Raji (cell line): Measurements from ENCODE around the gene MRPL55.
A peak's percentile ranks its signal among the peaks of the same experiment; 100 is the strongest.

Experiments used
- POLR2A ChIP-seq: IDR thresholded peaks from 2 replicates; pipeline ENCODE4 v1.6.1; 2011; ENCODE audit warnings: low read depth, low read length, control low read depth; ENCODE audit not compliant: insufficient read depth

MRPL55 gene

DNA sequence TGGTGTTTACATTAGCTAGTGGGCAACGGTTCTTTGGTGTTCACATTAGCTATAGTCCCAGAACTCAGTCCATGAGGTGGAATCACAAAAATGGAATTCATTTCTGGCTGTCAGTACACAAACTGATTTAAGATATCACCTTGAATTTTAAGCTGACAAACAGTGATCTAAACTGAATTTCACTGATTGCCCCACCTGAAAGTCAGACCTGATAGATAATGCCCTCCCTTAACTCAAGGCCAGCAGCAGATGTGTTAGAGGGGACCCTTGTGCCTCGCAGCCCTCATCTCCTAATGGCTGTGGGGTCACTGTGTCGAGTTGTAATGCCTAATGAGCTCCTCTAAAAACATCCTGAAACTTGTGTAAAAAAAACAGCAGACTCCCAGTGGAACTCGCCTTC is 18.0 kb downstream of the MRPL55 start:
- TF ChIP-seq POLR2A: no peak

GRCh38 chr1:228090613-228091081 is 18.5 kb downstream of the MRPL55 start:
- TF ChIP-seq POLR2A: no peak

- no peak for TF ChIP-seq POLR2A
These were observed 19.3 kb downstream of the MRPL55 start for GRCh38 chr1:228089519-228090380.

- no peak for TF ChIP-seq POLR2A
These were observed 20.3 kb downstream of the MRPL55 start for GRCh38 chr1:228088586-228089498.

DNA sequence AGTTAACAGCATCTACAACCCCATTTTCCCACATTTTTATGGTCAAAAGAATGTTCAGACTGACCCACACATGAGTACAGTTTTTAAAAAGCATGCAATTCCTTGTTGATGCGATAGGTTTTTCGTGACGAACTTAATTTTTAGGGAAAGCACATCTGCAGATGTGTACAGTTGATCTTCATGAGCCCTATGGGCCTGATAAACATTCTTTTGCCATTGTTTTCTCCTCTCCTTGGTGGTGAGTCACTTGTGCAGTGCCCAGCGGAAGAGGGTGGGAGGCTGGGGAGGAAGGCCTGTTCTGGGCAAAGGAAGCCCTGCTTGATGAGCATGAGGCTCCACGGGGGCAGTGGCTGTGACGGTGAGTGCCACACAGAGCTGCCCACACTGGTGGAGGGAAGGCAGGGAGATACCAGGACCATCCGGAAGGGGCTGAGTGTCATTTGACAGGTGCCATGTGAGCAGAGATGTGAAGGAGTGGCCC is 21.3 kb downstream of the MRPL55 start:
- no peak for TF ChIP-seq POLR2A

DNA sequence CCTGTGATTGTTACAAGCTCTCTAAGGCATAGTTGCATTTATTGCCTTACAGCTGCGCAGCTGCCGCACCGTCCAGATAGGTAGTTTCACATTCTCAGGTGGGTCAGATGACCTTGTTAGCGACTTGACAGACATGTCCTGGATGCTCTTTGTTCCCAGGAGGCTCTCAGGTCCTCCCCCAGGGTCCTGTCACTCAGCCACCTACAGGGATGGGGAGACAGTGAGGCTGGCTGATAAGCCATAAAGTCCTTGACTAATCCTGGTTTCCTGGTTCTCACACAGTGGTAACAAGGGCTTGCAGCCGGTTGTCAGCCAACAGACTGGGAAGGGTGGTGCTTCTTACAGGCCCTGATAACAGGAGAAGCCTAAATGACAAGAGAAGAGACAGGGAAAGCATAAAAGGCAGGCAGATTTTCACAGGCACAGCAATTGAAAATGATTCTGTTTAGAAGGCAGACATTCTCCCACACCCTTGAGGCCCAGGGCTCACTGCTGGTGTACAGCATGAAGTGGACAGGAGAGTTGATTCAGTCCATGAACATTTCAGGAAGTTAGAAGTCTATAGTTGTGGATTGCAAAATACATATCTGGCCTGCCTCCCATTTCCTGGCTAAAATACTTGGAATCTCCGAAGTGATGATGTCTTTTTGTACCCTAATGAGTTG is 23.7 kb downstream of the MRPL55 start:
- TF ChIP-seq POLR2A: no peak

DNA sequence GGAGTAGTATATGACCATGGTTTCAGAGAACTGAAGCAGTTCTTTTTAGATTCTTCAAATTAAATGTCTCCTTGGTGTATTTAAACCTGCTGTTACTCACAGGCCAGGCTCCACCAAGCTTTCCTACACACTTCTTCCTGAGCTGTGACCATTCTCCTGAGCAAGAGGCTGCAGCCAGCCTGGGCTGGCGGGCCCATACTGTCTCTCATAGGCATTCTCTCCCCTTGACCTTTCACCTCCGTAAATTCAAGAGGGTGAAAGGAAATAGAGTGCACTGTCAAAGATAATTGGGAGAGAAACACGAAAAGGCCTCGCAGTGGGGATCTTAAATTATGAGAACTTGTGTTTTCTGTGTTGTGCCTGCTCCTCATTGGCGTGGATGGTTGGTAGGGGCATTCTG is 24.3 kb downstream of the MRPL55 start:
- TF ChIP-seq POLR2A: no peak

DNA sequence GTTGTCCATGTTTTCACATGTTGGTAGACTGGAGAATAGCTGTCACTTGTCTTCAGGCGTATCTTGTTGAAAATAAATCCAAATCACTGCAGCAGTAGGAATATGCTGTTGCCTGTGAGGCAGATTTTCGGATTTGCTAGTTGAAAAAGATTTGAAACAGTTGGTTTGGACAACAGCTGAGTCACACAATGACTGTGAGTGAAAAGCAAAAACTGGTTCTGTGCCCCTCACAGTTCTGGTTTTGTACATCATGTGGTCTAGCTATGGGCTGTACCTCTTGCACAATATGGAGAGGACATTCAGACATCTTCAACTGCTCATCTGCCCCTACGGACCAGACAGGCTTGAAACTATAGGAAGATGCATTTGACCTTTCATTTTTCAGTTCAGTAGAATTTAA is 24.8 kb downstream of the MRPL55 start:
- TF ChIP-seq POLR2A: no peak

DNA sequence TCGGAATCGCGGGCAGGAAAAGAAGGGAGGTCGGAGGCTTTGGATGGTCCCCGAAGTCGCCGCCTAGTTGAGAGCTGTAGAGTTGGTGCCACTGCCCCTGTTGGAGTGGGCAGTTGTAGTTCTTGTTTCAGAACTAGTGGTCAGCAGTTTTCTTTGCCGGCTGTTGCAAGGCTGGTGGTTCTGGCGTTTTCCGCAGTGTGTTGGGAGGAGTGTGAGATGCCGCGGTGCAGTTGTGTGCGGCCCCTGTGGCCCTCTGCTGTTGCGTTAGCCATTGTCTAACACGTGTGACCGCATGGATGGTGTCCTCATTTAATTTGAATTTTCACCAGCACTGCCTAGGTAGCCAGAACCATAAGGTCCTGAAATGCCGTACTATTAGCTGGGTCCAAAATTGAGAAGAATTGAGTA is 25.2 kb downstream of the MRPL55 start:
- no peak for TF ChIP-seq POLR2A

DNA sequence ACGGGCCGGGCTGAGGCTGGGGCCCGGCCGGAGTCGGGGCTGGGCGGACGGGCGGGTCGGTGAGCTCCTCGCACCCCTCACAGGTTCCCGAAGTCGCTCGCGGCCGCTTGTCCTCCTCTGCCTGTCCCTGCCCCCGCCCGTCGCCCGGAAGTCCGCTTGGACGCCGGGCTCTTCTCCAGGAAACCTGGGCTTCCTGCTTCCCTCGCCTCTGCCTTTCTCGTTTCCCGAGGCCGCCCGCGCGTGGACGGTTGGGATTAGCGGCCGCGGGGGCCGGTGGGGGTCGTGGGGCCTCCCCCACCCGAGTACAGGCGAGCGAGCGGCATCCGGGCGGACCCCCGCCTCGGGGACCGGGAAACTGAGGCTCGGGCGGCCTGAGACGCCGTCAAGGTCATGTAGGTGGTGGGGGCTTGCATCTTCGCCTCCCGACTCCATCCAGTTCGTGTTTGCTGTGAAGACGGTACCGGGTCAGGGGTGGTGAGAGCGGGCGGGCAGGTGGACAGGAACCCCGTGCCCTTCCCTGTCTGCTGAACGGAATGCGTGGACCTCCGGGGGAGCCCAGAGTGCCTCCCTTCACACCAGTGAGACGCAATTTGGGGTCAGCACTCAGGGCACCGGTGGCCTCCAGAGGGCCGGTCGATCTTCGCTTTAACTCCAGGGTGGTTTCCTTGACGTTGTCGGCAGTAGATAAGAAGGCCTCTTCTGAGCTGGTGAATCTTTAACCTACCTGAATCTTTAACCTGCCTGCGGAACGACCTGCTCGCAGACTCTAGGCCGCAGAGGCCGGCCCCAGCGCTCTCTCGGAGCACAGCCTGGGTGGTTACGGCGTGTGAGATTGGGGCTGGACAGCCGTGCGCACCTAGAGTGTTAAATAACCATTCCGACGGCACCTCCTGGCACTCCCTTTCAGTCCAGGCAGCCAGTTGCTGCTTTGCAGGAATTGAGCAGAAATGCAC is 25.9 kb downstream of the MRPL55 start:
- TF ChIP-seq POLR2A: no peak

DNA sequence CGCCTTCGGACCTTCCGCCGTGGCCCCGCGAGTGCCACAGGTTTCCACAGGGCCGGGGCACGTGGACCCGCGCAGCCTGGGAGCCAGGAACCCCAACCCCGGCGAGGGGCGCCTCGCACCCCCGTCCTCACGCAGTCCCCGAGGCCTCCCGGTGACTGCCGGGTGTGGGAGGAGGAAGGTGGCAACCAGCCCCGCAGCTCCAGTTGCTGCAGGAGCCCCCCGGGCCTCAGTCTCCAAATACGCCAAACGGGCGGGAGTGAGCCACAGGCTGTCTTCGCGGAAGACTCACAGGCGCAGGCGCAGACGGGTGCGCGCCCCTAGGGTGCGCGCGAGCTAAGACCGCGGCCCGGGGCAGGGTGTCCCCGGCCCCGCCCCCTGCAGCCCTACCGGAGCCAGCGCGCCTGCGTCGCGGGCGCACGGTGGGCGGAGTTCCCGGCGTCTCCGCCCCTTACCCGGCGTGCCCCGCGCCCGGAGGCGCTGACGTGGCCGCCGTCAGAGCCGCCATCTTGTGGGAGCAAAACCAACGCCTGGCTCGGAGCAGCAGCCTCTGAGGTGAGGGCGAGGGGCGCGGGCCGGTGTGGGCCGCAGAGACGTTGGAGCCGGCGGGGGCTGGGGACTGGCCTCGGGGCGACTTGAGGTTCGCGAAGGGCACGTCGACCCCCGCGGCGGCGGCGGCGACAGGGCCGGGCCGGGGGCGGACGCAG is 26.7 kb downstream of the MRPL55 start, which contains the start of gene ARF1:
Gene ARF1, plus strand, starts transcription at position 495 of the 704 bp plus-strand sequence. CDS start 14,407 bp downstream, outside the sequence.
- peak; percentile 74 for TF ChIP-seq POLR2A

DNA sequence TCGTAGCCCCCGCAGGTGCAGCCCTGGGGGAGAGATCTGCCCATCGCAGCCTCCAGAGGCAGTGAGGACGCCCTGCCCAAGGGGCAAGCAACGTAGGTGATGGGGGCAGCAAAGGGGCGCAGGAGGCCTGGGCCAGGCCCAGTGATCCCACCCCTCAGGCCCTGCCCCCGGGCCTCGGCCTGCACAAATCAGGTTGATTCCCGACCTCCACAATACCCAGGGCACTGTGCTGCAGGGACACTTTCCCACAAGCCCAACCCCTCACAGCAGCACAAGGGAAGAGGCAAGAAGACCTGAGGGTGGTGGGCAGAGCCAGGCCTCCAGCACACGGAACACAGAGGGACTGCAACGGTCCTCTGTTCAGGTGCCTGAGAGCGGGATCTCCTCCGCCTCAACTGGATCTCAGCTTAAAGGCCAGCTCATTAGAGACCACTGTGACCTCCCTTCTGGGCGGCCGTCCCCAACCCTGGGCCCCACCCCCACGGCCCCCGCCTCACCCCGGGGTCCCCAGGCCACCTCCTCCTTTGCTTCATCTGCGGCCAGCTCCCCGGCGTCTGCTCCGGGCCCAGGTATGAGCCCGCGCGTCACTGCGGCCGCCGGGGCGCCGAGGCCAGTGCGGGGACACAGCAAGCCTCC is 27.4 kb downstream of the MRPL55 start:
- TF ChIP-seq POLR2A: no peak; the same call in 1 of the 2 replicates

GRCh38 chr1:228081144-228081543 is 28.0 kb downstream of the MRPL55 start:
- TF ChIP-seq POLR2A: no peak
